Measurements from ENCODE around the gene SFXN4.

GRCh38 chr10:119090968-119091367, 74.5 kb downstream of the SFXN4 start:
- no peak for TF ChIP-seq NFYB (CRISPR knock-in tag; conservative IDR thresholded peaks at IDR 0.05; ENCODE audit: low read depth)
- TF ChIP-seq ZNF281 (CRISPR knock-in tag; IDR thresholded peaks at IDR 0.05): no peak
- TF ChIP-seq TEAD4 (CRISPR knock-in tag; IDR thresholded peaks at IDR 0.05): no peak
- TF ChIP-seq MAX (CRISPR knock-in tag; IDR thresholded peaks at IDR 0.05): no peak
- no peak for TF ChIP-seq CBFB (CRISPR knock-in tag; IDR thresholded peaks at IDR 0.05; ENCODE audit: low read depth)
- TF ChIP-seq TCF7 (CRISPR knock-in tag; IDR thresholded peaks at IDR 0.05; ENCODE audit: low read depth): no peak
- no peak for TF ChIP-seq CTCF (IDR thresholded peaks at IDR 0.05)
- TF ChIP-seq NR3C1 (CRISPR knock-in tag; conservative IDR thresholded peaks at IDR 0.05; ENCODE audit: low read depth): no peak
- no peak for TF ChIP-seq FOXP4 (CRISPR knock-in tag; IDR thresholded peaks at IDR 0.05)
- TF ChIP-seq JUN (CRISPR knock-in tag; IDR thresholded peaks at IDR 0.05): no peak
